GM19238 (cell line): Measurements from ENCODE around the gene ST8SIA6.
"Not testable (repeated sequence)": the region's sequence is repeated elsewhere in the genome, so short reads cannot be mapped to it uniquely, and the experiment has no call there.

Experiments
- DNase-seq: peaks from one replicate; pipeline ENCODE4 v3.0.0; 2011; ENCODE audit warnings: low spot score; ENCODE audit not compliant: insufficient read length

The ST8SIA6 gene

GRCh38 chr10:17454161-17455014, at the start of gene ST8SIA6:
ST8SIA6 (minus strand) TSS chr10:17454595; CDS start chr10:17454255, 340 bp downstream.
- peak; percentile 39 for DNase-seq

GRCh38 chr10:17503795-17504194, 49.4 kb upstream of the ST8SIA6 start:
- DNase-seq = no peak

- DNase-seq = no peak
Measured at GRCh38 chr10:17502814-17503213, 48.4 kb upstream of the ST8SIA6 start.

GRCh38 chr10:17499014-17499413, 44.6 kb upstream of the ST8SIA6 start:
- DNase-seq = not testable (repeated sequence)

GRCh38 chr10:17497446-17498030, 43.1 kb upstream of the ST8SIA6 start:
- DNase-seq = no peak

GRCh38 chr10:17494626-17495260, 40.3 kb upstream of the ST8SIA6 start:
- DNase-seq = no peak

GRCh38 chr10:17488848-17489247, 34.5 kb upstream of the ST8SIA6 start:
- DNase-seq = no peak

- no peak for DNase-seq
Measured at GRCh38 chr10:17483079-17483478, 28.7 kb upstream of the ST8SIA6 start.

- DNase-seq = no peak
Measured at GRCh38 chr10:17479822-17480221, 25.4 kb upstream of the ST8SIA6 start.

GRCh38 chr10:17479015-17479615, 24.7 kb upstream of the ST8SIA6 start:
- DNase-seq = no peak

GRCh38 chr10:17476073-17476472, 21.7 kb upstream of the ST8SIA6 start:
- no peak for DNase-seq

- no peak for DNase-seq
Measured at GRCh38 chr10:17475661-17476060, 21.3 kb upstream of the ST8SIA6 start.

- DNase-seq = no peak
Measured at GRCh38 chr10:17474595-17475323, 20.4 kb upstream of the ST8SIA6 start.

- DNase-seq = no peak
Measured at GRCh38 chr10:17473228-17473950, 19.0 kb upstream of the ST8SIA6 start.

- no peak for DNase-seq
Measured at GRCh38 chr10:17472481-17473227, 18.3 kb upstream of the ST8SIA6 start.

GRCh38 chr10:17470246-17470645, 15.9 kb upstream of the ST8SIA6 start:
- no peak for DNase-seq

- no peak for DNase-seq
Measured at GRCh38 chr10:17465328-17466125, 11.1 kb upstream of the ST8SIA6 start.

- DNase-seq = no peak
Measured at GRCh38 chr10:17464545-17464944, 10.2 kb upstream of the ST8SIA6 start.

GRCh38 chr10:17460756-17461155, 6.4 kb upstream of the ST8SIA6 start:
- DNase-seq = no peak
